Measurements from ENCODE around the gene DHRS2.
"Not testable (repeated sequence)": the region's sequence is repeated elsewhere in the genome, so short reads cannot be mapped to it uniquely, and the experiment has no call there.

The DHRS2 gene

DNA sequence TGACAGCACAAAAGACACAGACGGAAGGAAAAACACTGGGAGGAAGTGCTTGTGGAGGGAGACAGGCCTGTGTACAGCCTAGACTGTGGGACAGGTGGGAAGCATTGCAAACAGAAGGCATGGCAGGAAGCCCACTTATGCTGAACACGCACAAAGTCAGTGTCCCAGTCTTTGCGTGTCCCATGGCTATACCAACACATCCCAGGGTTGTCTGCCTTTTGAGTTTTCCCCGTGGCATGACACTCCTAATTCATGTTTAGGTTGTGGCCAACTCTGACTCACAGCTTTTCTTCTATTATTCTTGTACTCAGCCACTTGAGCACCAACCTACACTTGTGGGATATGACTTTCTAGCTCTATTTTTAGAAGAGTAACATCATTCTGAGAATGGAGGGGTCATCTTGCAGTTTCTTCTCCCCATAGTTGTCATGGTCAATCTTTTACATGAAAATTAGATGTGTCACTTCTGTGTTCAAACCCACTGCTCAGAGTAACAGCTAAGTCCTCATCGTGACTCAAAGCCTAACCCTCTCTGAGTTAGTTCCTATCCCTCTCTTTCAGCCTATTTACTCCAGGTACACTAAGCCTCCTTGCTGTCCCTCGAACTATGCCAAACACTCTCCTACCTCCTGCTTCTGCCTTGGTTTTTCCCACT, 30.1 kb upstream of the DHRS2 start:
- Histone ChIP-seq H4K20me1 (ENCODE audit: low read depth, low read length) (no peaks in the 10 kb centered on the region), H3K4me2 (ENCODE audit: low read depth, low read length, poor library complexity, severe bottlenecking) (no peak overlapping the region), H3K9ac (ENCODE audit: low read length) (no peak overlapping the region), H3K27ac (ENCODE audit: low read depth, low read length) (no peak overlapping the region), H3F3A (ENCODE audit: insufficient read depth) (no peaks in the 10 kb centered on the region), H3K79me2 (ENCODE audit: insufficient read depth, low read length) (no peaks in the 10 kb centered on the region), H3K36me3 (ENCODE audit: low read length) (no peaks in the 10 kb centered on the region), H3K9me2 (replicated peaks; ENCODE audit: insufficient read depth, low read length) (no peaks in the 10 kb centered on the region), H2AFZ (ENCODE audit: low read depth, low read length, severe bottlenecking) (no peak overlapping the region), H3K9me3 (ENCODE audit: insufficient read depth, low read length) (no peaks in the 10 kb centered on the region), H3K27me3 (ENCODE audit: low read length) (no peaks in the 10 kb centered on the region), H3K4me3 (ENCODE audit: insufficient read depth, low read length, poor library complexity, severe bottlenecking) (no peak overlapping the region)
- TF ChIP-seq, protein P1, sequence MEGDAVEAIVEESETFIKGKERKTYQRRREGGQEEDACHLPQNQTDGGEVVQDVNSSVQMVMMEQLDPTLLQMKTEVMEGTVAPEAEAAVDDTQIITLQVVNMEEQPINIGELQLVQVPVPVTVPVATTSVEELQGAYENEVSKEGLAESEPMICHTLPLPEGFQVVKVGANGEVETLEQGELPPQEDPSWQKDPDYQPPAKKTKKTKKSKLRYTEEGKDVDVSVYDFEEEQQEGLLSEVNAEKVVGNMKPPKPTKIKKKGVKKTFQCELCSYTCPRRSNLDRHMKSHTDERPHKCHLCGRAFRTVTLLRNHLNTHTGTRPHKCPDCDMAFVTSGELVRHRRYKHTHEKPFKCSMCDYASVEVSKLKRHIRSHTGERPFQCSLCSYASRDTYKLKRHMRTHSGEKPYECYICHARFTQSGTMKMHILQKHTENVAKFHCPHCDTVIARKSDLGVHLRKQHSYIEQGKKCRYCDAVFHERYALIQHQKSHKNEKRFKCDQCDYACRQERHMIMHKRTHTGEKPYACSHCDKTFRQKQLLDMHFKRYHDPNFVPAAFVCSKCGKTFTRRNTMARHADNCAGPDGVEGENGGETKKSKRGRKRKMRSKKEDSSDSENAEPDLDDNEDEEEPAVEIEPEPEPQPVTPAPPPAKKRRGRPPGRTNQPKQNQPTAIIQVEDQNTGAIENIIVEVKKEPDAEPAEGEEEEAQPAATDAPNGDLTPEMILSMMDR (IDR thresholded peaks at IDR 0.05; ENCODE audit: insufficient read depth, low read length, poor library complexity, severe bottlenecking): no peak
- no peak for TF ChIP-seq EZH2phosphoT487 (conservative IDR thresholded peaks at IDR 0.05; ENCODE audit: low read length)

DNA sequence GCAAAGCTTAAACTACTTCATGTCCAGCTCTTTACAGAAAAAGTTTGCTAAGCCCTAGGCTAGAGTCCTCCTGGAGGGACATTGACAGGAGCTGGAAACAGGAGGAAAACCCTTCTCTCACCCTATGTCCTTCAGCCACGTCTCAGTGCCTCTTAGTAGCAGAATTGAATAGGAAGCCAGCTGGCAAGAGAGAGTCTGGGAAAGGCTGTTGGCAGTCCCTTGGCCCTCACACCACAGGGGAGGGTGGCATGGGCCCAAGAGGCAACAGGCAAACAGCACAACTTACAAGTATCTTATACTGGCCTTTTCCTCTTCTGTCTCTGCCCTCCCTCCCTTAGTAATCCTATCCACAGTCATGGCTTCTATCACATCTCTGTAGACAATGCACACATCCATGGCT, 27.7 kb upstream of the DHRS2 start:
- Histone ChIP-seq H3K4me2 (ENCODE audit: low read depth, low read length, poor library complexity, severe bottlenecking) (no peak overlapping the region), H3K27me3 (ENCODE audit: low read length) (no peaks in the 10 kb centered on the region)

DNA sequence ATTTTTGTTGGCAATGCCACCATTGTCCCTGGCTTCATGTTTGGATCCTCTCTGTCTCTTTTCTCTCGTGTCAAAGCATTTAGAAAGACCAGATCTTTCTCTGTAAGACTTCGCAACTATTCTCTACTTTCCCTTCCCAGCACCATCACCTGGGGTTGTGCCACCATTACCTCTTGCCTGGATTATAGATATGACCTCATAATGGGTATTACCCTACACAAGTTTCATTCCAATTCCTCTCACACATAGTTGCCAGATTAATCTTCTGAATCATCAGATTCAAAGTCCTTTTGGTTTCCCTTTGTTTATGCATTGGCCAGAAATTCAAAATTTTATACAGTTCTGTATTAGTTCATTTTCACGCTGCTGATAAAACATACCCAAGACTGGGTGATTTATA, 27.2 kb upstream of the DHRS2 start:
- H4K20me1 ChIP-seq (ENCODE audit: low read depth, low read length): no peaks in the 10 kb centered on the region
- H3K9ac ChIP-seq (ENCODE audit: low read length): no peak overlapping the region
- no peaks in the 10 kb centered on the region for H3K36me3 ChIP-seq (ENCODE audit: low read length)
- H3K27ac ChIP-seq (ENCODE audit: low read depth, low read length): no peak overlapping the region
- no peaks in the 10 kb centered on the region for H3F3A ChIP-seq (ENCODE audit: insufficient read depth)
- H3K4me3 ChIP-seq (ENCODE audit: insufficient read depth, low read length, poor library complexity, severe bottlenecking): no peak overlapping the region
- H3K9me3 ChIP-seq (ENCODE audit: insufficient read depth, low read length): no peaks in the 10 kb centered on the region
- H3K9me2 ChIP-seq (replicated peaks; ENCODE audit: insufficient read depth, low read length): no peaks in the 10 kb centered on the region
- H2AFZ ChIP-seq (ENCODE audit: low read depth, low read length, severe bottlenecking): no peak overlapping the region
- no peaks in the 10 kb centered on the region for H3K79me2 ChIP-seq (ENCODE audit: insufficient read depth, low read length)
- no peaks in the 10 kb centered on the region for H3K27me3 ChIP-seq (ENCODE audit: low read length)
- TF ChIP-seq, protein P1 (IDR thresholded peaks at IDR 0.05; ENCODE audit: insufficient read depth, low read length, poor library complexity, severe bottlenecking): no peak
- TF ChIP-seq EZH2phosphoT487 (conservative IDR thresholded peaks at IDR 0.05; ENCODE audit: low read length): no peak
- no peak overlapping the region for H3K4me2 ChIP-seq (ENCODE audit: low read depth, low read length, poor library complexity, severe bottlenecking)

More for the DNA sequence above, 27.7 kb upstream of the DHRS2 start:
- H3K36me3 ChIP-seq (ENCODE audit: low read length): no peaks in the 10 kb centered on the region
- H3K4me3 ChIP-seq (ENCODE audit: insufficient read depth, low read length, poor library complexity, severe bottlenecking): no peak overlapping the region
- no peaks in the 10 kb centered on the region for H3K79me2 ChIP-seq (ENCODE audit: insufficient read depth, low read length)
- H3K9me2 ChIP-seq (replicated peaks; ENCODE audit: insufficient read depth, low read length): no peaks in the 10 kb centered on the region
- H2AFZ ChIP-seq (ENCODE audit: low read depth, low read length, severe bottlenecking): no peak overlapping the region
- TF ChIP-seq, protein P1 (IDR thresholded peaks at IDR 0.05; ENCODE audit: insufficient read depth, low read length, poor library complexity, severe bottlenecking): no peak
- no peak for TF ChIP-seq EZH2phosphoT487 (conservative IDR thresholded peaks at IDR 0.05; ENCODE audit: low read length)
- no peaks in the 10 kb centered on the region for H4K20me1 ChIP-seq (ENCODE audit: low read depth, low read length)
- no peak overlapping the region for H3K27ac ChIP-seq (ENCODE audit: low read depth, low read length)
- no peaks in the 10 kb centered on the region for H3F3A ChIP-seq (ENCODE audit: insufficient read depth)
- H3K9ac ChIP-seq (ENCODE audit: low read length): no peak overlapping the region
- no peaks in the 10 kb centered on the region for H3K9me3 ChIP-seq (ENCODE audit: insufficient read depth, low read length)

DNA sequence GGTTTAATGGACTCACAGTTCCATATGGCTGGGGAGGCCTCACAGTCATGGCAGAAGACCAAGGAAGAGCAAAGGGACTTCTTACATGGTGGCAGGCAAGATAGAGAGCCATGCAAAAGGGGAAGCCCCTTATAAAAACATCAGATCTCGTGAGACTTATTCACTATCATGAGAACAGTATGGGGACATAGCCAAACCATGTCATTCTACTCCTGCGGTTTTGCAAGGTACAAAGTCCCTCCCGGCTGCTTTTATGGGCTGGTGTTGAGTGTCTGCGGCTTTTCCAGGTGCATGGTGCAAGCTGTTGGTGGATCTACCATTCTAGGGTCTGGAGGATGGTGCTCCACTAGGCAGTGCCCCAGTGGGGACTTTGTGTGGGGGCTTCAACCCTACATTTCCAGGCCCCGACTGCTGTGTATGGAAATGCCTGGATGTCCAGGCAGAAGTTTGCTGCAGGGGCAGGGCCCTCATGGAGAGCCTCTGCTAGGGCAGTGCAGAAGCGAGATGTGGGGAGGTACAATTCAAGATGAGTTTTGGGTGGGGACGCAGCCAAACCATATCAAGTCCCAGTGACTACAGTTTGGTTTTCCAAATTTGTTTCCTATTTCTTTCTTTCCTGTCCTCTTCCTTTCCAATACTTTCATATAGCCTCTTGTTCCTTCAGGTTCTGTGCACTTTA, 26.6 kb upstream of the DHRS2 start:
- not testable (repeated sequence) for H3K36me3 ChIP-seq (ENCODE audit: low read length); H3K9me3 ChIP-seq (ENCODE audit: insufficient read depth, low read length); H3K27me3 ChIP-seq (ENCODE audit: low read length); H3K9ac ChIP-seq (ENCODE audit: low read length); H3K9me2 ChIP-seq (replicated peaks; ENCODE audit: insufficient read depth, low read length); H4K20me1 ChIP-seq (ENCODE audit: low read depth, low read length); H2AFZ ChIP-seq (ENCODE audit: low read depth, low read length, severe bottlenecking); H3K4me2 ChIP-seq (ENCODE audit: low read depth, low read length, poor library complexity, severe bottlenecking); H3K27ac ChIP-seq (ENCODE audit: low read depth, low read length); H3K79me2 ChIP-seq (ENCODE audit: insufficient read depth, low read length); H3K4me3 ChIP-seq (ENCODE audit: insufficient read depth, low read length, poor library complexity, severe bottlenecking); H3F3A ChIP-seq (ENCODE audit: insufficient read depth)

Data from SU-DHL-6 (cell line).